ENCODE results near the gene BCS1L.

- no peak for TF ChIP-seq CTCF (IDR thresholded peaks at IDR 0.05 in 8 of 11, conservative IDR thresholded peaks at IDR 0.05 in 3 of 11)
- no peak for TF ChIP-seq POLR2A (IDR thresholded peaks at IDR 0.05)
- no peak for TF ChIP-seq POLR2AphosphoS5 (IDR thresholded peaks at IDR 0.05)
Measured at GRCh38 chr2:218655751-218656150, 3.7 kb upstream of the BCS1L start.

All from spleen (tissue), 7 donors.